ENCODE measurements around the gene KLHL29.

Gene KLHL29

DNA sequence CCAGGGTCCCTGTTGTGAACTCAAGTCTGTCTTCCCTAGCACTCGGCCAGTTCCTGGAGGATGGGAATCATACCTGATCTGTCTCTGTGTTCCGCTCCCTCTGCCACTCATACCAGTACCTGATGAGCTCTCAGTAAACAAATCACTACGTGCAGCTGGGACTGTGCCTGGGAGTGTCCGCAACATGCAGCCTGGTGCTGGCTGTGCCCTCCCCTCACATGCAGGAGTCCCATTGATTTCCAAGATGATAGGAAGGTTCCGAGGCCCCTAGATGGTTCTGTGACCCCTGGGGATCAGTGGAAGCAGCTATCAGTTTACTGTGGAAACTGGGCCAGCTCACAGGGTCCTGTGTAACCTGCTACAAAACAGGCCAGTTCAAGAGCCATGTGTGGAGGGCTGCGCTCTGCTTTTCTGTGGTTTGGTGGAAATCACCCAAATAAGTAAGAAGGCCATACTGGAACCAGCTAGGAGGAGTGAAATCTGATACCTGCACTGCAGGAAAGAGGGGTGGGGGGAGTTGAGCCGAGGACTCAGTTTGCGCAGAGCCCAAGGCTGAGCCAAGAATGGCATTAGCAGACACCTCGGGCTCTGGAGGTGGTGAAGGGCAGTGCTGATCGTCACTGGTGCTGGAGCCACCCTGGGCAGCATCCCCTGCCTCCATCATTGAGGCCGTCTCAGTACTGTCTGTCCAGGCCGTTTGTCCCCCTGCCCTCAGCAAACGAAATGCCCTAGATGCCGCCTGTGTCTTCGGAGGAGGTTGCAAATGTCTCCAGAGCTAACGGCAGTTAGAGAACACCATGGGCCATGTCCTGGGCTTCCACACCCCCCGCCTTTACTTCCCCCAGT lies 93.3 kb downstream of the KLHL29 start:
- no peak for DNase-seq

DNA sequence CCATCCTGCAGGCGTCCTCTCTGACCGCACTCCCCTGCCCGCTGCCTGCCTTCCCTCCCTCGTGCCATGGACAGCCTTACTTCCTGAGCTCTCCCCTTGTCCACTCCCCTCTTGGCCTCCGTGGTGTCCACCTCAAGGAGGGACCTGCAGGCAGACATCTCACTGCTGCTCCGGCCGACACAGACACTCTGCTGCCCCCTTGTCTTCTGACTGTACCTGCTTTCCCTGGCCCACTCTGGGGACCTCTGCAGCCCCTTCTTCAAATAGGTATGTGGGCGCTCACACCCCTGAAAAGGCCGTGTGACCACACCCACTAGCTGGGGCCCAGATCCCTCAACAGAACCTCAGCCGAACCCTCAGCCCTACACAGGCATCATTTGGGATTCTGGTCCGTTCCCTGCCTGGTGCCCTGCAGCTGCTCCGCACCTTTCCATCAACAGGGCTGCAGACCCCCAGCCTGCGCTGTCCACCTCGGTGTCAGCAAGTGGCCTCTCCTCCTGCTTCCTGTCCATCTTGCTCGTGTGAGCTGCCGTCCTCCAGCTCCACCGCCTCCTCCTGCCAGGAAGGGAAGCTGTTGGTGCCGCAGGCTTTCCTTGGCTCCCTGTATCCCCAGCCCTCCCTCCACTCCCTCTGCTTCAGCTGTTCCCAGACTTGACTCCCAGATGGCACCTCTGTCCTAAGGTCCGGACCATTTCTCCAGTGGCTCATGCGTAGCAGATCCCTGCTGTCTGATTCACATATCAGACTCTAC lies 94.1 kb downstream of the KLHL29 start:
- DNase-seq: no peak

DNA sequence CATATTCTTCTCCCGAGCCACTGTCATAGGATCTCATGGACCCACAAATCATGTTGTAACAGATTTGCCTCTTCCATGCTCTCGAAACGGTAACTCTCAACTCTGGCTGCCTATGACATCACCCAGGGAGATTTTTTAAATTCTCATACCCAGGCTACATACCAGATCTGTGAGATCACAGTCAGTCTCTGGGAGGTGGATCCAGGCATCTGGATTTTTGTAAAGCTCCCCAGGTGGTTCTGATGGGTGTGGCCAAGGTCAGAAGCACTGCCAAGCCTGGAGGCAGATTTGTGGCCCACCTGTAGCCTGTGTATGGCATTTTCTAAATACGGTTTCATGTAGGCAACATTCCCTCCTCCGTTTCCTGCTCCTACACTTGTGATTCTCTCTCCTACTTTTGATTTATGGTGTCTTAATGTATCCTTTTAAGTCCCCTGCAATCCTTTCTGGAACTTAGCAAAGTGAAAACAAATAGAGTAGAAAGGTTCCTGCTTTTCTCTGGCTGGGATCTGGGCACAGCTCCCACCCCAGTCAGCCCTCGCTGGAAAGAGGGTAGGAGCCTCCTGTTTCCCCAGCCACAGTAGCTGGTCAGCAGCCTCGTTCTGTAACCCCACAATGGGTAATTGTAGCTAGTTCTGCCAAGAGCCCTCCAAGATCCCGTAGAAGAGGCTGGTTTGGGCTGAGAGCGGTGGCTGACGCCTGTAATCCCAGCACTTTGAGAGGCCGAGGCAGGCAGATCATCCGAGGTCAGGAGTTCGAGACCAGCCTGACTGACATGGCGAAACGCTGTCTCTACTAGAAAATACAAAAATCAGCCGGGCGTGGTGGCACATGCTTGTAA lies 96.2 kb downstream of the KLHL29 start:
- DNase-seq: peak; percentile 92

DNA sequence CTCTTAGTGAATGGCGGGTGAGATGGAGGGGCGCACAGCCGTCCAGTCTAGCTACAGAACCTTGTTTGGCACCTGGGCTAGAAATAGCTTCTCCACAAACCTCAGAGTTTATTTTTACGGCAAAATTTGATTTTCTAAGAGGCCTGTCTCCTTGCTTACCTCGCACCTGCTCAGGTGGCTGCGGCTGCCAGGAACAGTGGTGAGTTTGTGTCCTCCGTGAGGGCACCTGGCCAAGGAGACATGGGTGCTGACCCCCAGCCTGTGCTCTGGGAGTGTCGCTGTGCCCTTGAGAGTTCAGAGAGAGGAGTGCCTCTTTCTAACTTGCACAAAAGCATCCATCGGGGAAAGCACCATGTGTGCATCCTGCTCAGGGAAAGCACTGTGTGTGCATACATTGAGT lies 97.2 kb downstream of the KLHL29 start:
- DNase-seq: no peak

DNA sequence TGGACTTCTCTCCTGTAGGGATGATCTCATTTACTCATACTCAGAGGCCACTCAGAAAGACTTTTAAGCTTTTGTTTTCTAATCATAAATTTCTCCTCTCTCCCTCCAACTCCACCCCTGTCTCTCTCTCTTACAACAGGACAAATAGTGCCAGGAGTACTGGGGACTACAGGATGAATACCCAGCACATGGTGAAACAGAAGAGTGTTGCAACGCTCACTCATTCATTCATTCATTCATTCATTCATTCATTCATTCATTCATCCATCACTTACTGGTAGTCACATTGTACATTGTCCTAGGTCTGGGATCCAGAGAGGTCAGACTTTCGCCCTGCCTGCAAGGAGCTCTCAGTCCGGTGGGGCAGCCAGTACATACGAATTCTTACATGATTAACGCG lies 97.6 kb downstream of the KLHL29 start:
- DNase-seq: no peak

DNA sequence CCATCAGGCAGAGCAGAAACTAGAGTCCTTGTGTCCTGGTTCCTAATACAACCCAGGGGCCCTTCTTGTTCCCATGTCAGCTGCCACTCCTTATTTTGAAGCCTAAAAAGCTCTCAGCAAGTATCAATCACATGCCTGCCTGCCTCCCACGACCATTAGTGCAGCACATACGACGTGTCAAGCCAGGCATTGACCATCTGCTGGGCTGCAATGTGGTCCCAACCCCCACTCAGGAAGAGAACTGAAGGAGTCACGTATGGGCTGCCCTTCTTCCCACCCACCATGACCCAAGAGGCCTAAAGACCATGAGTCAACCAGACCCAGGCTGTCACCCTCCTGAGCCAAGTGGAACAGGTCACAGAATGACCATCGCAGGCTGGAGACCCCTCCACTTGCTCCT lies 98.8 kb downstream of the KLHL29 start:
- DNase-seq: no peak

DNA sequence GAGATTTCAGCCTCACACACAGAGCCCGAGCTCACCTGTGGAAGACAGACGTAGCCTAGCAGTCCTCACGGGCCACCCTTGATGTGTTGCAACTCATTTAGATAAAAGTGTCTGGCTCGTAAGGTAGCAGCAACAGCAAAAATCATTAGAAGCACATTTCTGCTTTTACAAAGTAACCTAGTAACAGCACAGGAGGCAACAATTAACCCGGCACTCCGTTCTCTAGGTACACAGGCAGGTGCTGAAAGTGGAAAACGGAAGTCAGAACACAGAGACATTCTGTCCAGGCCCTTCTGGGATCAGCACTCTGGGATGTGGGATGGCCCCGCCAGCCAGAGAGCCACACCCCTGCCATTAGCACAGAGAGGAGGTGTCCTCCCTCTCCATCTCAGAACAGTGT lies 99.3 kb downstream of the KLHL29 start:
- no peak for DNase-seq

DNA sequence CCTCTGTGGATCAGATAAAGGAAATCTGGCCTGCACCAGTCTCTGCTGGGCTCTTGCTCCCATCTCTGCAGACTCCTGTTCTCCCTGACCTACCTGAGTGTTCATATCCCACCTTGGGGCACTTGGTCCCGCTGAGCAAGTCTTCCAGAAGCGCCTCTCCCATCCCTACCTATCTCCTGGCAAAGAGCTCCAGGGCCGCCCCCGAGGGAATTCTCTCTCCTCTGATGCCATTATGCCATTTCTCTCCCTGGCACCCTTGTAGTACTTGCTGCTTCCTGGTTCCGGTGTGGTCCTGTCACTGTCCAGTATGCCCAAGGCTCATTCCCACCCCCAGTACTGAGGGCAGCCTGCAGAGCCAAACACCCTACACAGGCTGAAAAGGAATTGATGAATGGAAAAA lies 99.8 kb downstream of the KLHL29 start:
- DNase-seq: no peak

DNA sequence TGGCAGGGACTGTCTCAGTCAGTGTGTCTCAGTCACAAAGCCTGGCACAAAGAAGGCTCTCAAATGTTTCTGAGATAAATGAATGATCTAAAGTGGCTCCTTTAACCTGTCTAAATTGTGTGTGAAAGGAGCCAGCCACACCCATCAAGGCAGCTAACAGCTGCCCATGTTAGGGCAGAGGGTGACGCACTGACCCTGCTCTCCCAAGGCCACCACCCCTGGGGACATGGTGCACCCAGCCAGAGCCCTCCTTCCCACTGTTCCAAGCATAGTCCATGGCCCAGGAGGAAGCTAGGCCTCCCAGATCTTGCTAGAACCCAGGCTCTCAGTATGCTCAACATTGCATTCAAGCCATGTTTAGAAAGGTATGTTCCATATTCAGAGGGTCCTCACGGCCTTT lies 100.3 kb downstream of the KLHL29 start:
- DNase-seq: no peak

DNA sequence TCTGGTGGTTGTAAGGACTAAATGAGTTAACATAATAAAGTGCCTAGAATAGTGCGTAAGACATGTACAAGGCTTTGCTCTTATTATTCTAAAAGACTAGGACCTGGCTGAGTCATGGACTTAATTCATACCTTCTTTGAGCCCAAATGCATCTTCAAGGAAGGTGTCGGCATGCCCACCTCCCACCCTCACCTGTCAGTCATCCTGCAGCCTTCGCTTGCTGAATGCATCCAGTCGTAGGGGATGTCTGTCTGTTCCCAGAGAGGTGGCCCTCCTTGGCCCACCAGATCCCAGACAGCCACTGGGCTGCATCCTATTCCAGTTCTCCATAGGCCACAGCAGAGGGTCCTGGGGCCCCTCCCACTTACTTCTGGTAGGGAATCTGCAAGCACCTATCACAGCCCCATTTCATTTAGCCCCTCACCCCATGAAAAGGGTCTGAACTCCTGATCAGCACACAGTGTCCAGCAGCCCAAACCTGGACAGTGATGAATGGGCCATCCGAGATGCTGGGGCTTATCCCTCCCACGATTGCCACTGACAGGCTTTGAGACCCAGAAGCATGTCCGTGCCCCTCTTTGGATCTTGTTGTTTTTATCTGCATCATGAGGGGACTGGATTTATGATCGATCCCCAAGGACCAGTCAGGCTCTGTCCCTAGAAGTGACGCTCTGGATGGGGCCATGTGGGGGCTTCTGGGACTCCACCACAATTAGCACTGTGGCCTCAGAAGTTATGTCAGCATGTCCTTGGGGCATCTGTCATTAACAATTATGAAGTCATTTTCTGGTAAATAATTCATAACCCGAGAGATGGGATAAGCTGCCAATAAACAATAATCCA lies 101.1 kb downstream of the KLHL29 start:
- no peak for DNase-seq

DNA sequence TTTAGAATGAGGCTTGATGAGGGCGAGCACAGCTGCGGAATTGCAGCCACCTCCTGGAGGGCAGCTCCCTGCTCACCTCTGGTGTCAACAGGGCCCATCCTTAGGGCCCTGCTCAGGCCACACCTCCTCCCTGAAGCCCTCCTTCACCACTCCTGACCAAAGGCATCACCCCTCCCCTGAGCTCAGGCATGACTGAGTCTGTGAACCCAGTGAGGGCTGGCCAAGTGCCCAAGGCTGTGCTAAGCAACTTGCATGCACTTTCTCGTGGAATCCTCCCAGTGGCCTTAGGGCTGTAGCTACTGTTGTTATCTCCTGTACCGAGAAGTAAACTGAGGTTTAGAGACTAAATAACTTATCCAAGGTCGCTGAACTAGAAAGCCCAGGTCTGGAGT lies 101.7 kb downstream of the KLHL29 start:
- DNase-seq: peak; percentile 31

DNA sequence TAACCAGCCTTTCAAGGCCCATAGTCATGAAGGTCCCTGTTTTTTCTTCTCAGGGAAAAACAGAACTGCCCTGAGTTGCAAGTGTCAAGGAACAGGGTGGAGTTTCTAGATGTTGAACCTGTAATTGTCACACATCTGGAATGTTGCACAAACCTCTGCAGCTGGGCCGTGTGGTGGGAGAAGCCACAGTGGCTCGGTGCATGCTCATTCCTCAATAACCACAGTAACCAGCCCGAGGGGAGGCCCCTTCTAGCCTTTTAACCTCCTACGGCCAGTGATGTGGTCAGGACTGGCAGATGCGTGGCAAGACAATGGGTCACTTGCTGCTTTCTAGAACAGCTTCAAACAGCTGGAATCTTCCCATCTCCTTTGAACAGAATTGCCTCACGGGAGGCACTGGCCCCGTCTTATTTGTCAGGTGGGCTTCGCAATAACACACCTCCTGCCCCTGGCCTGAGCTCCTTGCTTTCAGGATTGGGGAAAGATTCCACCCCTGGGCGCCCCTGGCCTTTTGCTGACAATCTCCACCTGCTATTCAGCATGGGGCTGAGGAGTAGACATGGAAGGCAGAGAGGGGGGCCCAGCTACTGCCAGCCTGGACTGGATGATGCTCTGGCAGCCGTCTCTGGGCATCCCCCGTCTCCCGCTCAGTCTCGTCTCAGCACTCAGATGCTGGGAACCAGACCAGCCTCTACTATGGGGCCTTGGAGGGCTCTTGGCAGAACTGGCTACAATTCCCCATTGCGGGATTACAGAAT lies 102.9 kb downstream of the KLHL29 start:
- peak; percentile 40 for DNase-seq

DNA sequence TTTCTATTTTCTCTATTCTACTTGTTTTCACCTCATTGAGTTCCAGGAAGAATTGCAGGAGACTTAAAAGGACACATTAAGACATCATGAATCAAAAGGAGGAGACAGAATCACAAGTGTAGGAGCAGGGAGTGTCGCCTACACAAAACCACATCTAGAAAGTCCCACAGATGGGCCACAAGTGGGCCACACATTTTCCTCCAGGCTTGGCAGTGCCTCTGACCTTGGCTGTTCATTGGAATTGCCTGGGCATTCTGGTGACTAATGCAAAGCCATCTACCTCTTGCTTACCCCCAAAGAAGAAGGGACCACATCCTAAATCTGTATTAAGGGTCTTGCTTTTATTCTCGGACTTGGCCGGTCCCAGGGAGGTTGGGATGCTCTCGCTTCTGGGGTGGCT lies 103.6 kb downstream of the KLHL29 start:
- DNase-seq: no peak

DNA sequence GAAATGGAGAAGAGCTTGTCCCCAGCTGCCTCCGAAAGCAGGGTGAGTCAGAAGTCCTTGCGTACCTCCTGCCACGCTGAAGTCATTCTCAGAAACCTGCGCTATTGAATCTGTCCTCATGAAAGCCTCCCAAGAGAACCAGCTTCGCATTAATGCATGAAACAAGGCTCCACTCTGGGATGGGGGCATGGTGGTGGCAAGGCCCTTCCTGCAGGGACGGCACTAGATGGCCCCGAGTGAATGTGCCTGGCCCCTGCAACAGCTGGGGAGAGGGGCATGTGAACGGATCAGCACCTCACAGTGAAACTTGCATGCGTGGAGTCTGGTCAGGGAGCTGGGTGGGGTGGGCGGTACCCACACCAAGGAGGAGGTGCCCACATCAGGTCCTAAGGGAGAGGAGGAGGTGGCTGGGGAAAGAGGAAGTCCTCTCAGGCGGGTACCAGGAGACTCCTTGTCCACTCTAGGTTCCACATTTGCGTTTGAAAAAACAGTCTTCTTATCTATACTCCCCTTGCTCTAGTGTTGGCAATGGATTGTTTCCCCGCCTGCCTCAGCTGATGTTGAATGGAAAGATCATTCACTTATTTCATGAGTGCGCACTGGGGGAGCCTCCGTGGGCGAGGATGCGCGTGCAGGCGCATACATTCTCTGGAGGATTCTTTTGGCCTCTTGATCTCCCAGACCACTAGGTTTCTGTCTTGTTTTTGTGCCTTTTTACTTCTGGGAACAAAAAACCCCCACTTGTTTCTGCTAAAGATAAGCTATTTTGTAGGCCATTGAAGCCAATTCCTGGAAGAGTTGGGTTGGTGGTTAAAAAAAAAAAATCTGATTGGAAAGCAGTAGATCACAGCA lies 104.7 kb downstream of the KLHL29 start:
- DNase-seq: no peak

DNA sequence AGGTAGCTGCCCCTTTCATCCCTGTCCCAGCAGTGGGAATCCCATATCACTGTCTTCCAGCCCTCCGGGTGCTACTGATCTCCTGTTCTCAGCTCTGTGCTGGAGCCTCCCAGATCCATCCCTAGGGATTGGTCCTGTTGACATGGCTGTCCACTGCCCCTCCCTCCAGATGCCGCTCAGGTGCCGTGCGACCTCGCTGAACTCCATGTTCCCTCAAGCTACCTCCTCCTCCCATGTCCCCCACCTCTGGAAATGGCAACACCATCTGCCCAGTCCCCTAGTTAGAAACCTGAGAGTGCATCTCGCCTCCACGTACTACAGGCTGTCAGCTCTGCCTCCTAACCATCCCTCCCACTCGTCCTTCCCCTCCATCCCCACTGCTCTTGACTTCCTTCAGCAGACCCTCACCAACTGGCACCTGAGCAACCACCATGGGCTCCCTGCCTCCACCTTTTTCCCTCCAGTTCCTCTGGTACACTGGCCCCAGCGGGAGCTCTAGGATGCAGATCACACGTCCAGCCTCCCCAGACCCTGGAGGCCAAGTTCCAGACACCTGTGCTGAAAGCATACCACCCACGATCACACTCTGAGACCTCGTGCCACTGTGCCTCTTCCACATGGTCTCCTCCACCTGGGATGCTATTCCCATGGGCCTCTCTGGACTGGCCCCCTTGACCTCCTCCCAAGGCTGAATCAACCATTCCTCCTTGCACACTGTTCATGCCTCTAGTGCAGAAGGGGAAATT lies 106.8 kb downstream of the KLHL29 start:
- DNase-seq: no peak

DNA sequence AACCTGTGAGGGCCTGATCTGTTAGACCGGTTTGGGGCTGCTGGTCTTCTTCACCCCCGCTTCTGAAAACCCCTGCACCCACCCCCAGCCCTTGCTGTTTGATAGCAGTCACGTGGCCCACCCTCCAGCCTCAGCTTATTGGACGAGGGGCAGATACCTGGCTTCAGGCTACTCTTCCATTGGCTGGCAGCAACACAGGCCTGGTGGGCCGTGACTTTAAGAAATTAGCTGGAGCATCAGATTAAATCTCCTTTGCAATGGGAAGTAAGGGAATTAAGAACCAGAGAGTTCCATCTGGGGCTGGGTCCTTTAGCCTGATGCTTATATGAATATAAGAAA lies 107.3 kb downstream of the KLHL29 start:
- DNase-seq: no peak

DNA sequence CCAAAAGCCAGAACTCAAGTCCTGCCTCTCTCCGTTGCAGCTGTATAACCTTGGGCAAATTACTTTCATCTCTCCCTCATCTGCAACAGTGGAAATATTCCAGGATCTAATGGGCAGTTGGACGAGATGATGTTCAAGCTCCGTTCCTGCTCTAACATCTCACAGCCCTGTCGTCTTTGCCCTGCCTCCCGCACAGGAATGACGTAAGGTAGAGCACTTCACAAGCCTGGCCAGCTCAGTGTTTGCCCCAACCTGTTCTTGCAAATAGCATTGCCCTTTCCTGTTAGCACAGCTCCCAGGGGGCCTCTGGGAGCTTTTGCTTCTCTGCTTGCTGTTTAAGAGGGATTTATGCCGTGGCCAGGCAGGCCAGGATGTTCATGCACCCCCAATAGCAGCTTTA lies 107.9 kb downstream of the KLHL29 start:
- DNase-seq: no peak

DNA sequence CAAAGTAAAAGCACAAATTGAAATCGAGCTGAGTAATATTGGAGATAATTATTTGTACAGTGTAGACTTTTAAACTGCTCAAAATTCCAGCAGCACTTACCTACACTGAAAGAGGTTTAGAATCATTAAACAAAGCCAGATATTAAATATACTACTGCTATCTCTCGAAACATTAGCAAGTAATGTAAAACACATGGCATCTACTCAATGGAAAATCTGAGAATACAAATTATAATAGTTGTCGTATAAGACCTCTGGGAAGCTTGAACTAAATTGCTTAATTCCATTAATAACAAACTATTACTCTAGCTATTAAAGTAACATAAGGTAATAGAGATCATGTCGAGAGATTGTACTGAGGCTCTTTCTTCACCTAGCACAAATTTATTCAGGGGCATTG lies 108.9 kb downstream of the KLHL29 start:
- no peak for DNase-seq

DNA sequence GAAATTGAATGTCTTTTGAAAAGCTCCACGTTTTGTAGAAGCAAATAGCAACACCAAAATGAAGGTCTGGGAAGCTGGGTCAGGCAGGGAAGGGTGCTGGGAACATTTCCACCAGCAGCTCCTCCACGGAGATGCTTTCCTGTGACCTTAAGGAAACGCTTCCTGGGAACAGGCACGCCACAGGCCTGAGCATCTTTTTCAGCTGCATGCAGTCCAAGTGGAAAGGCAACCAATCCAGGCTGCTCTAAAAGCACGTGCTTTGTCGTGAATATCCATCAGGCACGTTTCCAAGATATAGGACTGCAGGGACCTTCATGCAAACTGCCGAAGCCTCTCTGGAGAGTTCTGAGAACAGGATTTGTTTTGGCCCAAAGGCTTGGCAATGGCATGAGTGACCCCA lies 109.3 kb downstream of the KLHL29 start:
- no peak for DNase-seq

DNA sequence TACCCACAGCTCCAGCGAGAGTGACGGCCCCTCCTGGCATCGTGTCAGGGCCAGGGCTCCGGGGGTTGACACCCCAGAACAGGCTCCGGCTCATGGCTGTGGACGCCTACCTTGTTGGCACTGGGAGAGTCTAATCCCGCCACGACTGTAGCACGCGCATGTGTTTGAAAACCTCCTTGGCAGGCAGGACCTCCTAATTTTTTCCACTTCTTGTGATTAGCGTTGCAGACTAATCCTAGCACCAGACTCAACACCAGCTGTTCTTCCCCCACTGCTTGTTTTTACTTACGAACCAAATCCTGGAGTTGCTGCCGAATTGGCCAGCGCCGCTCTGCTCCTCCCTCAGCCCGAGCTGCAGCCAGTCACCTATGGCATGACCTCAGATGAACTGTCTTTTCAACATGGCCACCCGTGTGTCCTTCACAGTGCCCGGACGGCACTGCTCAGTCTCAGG lies 110.7 kb downstream of the KLHL29 start:
- DNase-seq: no peak
